GM04503 (cell line): ENCODE results near the gene FAM83F.

Source experiments
- DNase-seq: peaks from one replicate; pipeline ENCODE4 v3.0.0-alpha.2; 2012; ENCODE audit warnings: low read depth

The FAM83F gene

DNA sequence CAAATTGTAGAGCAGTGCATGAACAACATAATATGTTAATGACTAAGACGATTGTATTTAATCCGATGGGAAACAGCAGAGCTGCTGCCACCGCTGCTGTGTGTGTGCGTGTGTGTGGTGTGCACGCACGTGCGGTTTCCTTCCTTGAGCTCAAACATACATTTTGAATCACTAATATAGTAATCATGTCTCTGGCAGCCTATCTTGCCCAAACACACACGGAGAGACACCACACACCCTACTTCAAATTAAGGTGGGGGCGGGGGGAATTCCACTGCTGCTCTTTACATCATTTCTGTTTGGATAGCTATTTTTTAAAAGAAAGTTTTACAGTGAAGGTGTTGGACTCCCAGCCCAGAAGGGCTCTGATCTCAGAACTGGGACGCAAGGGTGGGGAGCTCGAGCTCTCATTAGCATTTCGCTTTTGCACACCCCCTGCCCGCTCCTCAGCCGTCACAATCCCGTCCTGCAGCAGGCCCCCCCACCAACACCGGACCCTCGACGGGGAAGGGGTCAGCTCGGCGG, 651 bp upstream of the FAM83F start:
- no peak for DNase-seq

DNA sequence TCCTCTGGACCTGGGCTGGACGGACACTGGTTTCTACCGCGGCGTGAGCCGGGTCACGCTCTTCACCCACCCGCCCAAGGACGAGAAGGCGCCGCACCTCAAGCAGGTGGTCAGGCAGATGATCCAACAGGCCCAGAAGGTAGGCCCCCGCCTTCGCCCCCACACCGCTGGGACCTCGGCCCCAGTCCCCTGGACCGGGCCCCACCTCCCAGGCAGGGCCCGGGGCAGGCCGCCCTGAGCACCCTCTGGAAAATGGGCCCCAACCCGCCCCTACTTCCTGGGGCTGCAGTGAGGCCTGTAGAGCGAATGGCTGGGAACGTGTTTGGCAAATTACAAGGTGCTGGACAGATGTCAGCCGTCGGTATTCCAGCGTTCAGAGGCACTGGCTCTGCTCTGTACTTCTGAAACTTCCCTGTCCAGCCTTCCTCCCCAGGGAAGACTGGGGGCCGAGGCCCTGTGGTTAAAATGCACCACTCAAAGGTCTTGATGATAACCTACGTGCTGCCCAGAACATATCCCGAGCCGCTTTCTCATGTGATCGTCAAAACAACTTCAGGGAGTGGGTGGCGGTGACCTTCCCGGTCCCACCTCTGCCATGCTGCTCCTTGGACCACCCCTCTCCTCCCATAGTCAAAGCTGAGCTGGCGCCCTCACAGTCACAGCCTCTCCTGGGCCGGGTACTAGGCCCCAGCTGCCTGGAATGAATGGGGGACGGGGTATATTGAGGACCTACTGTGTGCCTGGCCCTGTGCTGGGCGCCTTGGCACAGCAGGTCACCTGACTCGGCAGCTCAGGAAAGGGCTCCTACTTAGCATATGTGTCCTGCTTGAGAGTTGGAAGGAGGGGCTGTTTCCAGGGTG, 869 bp downstream of the FAM83F start:
- no peak for DNase-seq

DNA sequence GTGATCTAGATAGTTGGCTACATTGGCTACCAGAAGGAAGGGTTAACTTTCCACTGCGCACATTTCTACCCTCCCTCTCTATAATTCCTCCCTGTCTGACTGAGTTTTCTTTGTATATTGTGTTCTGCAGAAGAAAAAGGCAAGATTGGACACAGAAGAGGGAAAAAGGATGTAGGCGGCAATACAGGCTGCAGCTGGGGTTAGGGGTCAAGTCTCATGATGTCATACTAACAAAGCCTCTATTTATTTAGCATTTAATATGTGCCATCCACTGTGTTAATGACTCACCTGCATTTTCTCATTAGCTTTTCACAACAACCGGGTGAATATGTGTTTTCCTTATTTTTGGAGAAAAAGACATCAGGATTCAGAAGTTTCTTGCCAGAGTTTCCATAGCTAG, 2.0 kb downstream of the FAM83F start:
- no peak for DNase-seq

DNA sequence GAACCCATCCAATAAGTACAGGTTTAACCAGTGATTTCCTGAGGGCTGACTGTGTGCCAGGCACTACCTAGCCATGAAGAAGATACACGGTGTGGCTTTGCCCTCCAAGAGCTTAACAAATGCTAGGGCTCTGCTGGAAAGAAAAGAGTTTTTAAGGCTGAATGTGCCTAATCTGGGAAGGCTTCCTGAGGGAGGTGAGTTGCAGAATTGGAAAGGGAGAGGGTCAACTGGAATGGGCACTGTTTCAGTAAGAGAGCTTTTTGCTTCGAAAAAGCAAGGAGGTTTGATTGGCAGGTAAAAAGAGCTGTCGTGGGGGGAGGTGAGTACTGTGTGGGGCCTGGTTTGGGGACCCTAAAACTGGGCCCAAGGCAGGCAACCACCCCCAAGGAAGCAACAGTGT, 2.7 kb downstream of the FAM83F start:
- DNase-seq: no peak

DNA sequence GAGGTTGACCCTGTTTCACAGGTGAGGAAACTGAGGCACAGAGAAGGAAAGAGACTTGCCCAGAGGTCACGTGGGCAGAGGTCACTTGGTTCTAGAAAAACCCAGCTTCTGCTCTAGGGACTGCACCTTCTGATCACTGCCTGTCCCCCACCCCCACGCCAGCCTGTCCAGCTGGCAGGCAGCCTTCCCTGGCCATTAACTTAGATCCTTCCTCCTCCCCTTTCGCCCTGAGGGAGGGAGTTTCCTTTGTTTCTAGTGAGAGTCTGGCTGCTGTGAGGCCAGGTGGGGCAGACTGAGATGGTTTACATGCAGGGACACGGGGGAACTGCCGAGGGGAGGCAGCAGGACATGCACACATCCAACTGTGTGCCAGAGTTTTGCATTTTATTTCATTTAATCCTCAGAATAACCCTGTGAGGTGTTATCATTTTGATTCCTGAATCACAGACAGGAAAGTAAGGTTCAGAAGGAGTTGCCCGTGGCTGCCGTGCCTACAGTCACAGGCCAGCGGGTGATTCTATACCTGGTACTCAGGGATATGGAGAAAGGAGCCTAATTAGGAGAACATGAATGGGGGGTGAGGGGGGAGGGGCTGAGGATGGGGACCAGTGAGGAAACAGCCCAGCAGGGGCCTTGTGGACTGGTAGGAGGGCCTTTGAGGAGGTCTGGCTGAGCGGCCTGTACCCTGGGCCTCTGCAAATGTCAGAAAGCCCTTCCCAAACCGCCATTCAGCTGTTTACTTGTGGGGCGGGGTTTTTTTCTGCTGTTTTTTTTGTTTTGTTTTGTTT, 3.4 kb downstream of the FAM83F start:
- DNase-seq: no peak

DNA sequence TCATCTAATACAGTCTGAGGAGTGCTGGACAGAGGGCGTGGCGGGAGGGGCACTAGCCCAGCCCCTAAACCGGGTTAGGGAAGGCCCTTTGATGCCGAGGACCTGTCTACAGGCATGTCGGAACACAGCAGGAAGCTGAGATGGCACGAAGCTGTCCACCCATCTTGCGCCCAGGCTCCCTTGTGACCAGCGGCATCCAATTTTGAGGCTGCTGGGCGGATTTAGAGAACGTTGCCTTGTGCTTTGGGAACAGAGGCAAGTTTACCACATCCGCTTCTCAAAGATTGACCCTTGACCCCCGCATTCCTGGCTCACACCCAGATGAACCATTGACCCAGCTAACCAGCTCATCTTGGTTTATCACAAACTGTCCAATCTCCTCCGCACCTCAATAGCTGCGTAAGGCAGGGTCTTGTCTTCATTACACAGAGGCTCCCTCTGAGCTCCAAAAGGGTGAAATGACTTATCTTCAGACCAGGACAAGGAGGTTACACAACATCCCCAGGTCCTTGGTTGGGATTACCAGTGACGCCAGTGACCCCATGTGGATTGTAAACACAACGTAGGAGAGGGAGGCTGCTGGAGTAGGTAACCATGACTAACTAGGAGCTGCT, 4.5 kb downstream of the FAM83F start:
- DNase-seq: no peak

DNA sequence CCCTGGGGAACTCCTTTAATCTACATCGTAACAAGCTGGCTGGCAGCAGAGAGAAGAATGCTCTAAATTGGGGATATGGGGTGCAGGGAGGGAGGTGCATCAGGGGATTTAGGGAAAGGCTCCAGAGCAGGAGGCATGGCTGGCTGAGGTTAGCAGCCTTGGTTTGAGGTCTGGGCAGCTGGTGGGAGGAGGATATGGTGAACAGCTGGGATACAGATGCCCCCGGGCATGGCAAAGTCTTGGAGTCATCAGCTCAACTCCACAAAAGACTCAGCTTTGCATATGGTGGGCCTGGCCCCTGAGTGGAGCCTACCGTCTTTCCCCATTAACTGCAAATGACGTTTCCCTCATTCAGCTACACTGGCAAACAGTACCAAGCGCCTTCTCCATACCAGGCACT, 5.4 kb downstream of the FAM83F start:
- no peak for DNase-seq

DNA sequence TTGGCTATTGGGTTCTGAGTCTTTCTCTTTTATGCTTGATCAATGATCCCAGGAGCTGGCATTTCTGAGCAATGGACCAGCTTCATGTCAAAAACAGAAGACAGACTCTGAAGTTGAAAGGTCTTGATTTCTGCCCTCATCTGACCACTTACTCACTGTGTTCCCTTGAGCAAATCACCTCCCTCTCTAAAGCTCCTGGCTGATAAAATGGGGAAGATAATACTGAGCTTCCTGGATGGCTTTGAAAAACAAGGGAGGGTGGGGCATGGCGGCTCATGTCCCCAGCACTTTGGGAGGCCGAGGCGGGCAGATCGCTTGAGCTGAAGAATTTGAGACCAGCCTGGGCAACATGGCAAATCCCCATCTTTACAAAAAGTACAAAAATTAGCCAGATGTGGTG, 6.4 kb downstream of the FAM83F start:
- no peak for DNase-seq

DNA sequence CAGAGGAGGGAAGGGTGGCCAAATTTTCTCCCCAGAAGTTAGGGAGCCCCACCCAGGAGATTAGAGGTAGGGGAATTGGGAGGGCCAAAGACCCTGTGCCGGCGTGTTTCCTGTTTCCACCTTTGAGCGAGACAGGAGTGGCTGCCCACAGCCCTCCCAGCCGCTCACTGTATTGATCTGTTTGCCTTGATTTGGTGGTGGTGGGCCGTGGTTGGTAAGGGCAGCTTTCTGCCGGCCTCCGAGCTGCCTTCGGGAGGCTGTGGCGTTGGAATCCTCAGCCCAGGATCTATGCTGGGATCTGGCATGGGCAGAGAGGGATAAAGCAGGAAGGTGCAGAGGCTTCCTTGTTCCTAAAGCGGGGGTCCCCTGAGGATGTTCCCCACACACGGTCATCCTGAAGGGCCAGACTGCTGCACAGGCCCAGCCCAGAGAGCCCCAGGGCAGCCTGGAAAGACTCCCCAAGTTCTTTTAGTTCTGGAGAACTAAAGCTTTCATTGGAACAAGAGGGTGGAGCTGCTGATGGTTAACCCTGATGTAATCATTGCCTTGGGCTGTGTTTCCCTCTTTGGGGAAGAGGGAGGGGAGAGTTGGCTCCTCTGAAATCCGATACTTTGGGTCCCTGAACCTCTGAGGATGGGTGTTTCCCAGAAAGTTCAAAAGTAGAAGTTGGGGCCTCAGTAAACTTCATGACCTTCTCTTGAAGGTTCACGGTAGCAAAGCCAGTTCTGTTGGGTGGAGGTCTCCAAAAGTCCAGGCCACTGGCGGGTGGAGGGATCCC, 7.2 kb downstream of the FAM83F start:
- DNase-seq: no peak

DNA sequence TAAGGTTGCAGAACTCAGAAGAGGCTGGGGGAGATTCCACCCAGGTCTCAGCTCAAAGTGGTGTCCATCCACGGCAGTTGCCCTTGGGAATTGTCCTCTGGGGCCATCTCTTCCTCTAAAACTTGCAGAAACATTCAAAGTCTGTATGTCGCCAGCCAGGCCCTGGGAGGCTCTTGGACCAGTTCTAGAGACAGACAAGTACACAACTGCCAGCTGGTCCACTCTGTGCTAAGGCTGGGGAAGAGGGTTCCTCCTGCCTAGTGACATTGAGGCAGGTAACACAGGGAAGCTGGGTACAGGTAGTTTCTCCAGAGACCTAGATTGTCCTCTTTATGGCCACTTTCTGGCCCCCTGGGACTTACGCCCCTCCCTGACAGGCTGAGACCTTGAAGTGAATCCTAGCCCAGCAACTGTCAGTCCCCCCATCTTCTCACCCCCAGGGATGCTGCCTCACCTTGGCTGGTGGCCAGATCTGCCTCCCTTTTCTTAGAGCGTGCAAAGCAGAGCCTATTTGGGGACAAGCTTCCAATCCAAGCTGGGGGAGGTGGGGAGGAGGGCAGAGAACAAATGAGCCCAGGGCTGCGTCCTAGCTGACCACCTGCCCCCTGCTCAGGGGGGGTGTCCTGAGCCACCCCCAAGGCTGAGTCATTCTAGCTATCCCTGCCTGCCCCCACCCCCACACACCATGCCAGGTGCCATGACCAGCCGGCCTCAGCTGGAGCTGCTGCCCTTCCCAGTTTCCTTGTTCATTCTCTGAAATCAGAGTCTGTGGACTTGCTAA, 8.4 kb downstream of the FAM83F start:
- no peak for DNase-seq

DNA sequence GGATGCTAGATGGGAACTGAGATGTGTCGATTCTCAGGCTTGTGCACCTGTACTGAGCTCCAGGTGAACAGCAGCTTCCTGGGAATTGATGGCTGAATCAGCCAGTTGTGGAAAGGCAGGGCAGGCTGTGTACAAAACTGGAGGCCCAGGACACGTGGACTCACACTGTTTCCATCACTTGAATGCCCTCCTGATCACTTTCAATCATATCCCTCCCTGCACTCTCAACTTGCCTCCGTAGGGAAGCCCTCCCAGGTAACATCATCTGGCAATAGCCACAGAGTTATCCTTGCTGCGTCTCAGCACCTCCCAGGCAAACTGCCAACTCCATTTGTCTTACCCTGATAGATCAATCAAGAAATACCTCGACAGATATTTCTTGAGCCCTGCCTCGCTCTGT, 10.1 kb downstream of the FAM83F start:
- DNase-seq: no peak

DNA sequence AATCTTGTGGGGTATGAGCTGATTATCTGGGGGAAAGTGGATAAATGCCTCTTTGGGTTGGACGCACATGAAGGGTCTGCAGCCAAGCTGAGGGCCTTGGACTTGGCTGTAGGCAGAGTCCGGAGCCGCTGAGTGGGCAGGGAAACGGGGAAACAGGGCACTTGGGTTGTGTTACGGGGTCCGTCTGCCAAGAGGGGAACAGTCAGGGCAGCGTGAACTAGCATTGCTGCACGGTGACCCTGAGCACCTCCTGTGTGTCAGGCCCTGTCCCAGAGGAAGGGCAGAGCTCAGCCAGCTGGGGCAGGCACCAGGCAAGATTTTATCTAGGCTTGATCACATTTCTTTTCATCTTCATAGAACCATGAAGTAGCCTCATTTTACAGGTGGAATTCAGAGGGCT, 11.9 kb downstream of the FAM83F start:
- no peak for DNase-seq

DNA sequence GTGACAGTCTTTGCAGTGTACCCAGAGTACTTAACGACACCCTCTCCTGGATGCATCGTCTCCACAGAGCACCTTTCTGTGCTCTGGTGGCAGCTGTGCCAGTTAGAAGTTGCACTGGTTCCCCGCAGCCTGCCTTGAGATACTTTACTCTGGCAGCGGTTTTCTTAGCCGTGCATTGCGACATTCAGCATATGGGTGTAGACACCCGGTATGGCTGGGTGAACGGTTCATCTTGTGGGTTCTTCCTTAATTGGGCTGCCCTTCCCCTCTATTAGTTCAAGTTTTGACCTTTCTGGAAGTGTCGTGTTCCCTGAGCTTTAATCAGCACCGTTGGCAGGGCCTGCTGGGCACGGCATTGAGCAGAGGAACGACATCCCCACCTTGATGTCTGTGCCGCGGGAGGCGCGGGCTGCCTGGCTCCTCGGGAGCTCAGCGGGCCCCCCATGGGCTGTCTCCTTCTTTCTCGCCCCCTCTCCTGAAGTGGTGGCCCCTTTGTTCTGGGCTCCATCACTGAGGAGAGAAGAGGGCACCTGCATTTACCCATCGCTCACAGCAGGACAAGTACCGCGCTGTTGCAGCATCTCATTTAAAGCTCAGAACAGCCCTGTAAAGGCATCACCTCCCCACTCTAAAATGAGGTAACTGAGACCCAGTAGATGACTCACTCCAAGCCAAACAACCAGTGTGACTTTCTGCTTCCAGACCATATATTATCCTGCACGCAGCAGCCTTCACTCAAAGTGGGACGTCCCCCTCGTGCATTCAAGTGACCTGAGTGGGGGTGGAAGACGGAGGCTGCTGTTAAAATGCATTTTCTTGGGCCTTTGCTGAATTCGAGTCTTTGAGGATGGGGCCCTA, 13.3 kb downstream of the FAM83F start:
- no peak for DNase-seq

DNA sequence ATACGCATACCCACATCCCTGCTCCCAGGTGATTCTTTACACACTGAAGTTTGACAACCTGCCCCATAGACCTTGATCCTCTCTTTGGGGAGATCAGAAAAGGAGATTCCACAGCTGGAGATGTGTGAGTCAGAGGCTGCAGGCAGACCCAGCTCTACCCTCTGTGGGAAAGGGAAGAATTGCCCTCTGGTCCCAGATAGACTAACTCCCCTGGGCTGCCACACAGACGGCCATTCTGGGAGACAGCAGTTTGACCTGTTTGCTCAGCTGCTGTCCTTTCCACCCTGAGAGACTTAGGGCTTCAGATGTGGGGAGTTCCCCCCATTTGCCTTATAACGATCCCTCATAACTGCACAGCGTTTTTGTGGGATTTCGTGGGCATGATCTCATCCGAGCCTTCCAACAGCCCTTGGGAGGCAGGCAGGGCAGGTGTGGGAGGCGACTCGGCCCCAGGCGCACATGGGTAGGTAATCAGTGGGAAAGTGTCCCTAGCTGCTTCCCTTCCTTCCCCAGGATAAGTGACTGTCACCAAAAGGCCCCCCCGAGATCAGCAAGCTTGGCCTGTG, 14.1 kb downstream of the FAM83F start:
- DNase-seq: no peak

DNA sequence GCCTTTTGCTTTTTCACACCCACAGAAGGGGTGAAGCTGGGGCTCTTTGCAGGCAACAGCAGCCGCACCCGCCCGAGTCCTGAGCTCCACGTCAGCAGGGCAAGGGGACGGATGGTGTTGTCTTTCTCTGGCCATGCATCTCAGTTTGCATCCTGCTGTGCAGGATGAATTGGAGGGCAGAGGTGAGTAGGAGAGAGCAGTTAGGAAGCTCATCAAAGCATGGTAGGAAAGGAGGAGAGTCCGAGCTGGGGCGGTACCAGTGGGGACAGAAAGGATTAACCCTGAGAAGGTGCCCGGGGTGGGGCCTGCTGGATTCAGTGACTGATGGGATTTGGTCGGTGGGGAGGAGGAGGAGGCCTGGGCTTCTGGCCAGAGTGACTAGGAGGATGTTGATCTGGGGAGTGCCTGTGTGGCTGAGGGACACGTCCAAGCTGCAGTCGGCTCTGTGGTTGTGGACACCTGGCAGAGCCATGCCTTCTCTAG, 14.6 kb downstream of the FAM83F start:
- DNase-seq: no peak

DNA sequence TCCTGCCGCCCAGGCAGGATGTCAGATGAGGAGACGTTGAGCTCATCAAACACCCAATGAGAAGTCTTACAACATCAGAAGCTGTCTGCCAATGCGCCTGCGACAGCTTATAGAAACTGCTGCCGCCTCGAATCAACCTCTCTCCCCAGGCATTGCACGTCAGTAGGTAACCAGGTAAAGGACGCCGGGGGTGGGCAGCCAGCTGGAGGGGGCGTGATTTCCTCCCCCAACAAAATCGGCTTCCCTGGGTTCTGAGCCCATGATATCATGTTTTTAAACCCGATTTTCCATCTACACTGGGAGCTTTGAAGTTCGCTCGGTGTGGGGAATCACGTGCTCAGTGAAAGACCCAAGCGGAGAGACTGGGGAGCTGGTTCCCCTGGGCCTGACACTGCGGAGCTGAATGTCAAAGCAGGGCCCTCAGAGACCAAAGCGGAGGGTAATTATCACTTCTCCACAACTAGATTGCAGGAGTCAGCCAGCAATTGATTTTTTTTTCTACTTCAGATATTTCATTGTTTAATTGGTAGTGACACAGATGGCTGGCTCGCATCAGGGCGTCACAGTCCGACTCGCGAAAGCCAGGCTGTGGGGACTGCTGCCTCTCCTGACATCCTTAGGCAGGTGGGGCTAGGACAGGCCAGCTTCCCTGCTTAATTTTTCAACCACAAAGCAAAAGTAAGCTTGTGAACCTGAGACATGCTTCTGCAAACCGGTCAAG, 15.4 kb downstream of the FAM83F start:
- no peak for DNase-seq

DNA sequence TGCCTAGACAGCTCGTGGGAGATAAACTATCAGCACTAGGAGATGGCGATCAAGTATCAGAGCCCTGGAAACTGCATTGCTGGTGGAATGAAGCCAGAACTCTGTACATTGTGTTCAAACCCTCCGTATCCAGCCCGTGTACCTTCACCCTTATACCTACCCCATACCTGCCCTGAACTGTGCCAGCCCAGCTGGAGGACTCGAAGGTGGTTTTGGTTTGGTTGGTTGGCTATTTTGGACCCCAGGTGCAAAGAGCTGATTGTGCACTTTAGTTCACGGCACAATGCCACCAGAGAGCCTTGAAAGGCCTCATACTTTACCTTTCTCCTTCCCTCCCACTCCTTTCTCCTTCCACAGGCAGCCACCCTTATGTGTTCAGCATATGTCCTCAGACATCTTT, 16.0 kb downstream of the FAM83F start:
- DNase-seq: no peak

DNA sequence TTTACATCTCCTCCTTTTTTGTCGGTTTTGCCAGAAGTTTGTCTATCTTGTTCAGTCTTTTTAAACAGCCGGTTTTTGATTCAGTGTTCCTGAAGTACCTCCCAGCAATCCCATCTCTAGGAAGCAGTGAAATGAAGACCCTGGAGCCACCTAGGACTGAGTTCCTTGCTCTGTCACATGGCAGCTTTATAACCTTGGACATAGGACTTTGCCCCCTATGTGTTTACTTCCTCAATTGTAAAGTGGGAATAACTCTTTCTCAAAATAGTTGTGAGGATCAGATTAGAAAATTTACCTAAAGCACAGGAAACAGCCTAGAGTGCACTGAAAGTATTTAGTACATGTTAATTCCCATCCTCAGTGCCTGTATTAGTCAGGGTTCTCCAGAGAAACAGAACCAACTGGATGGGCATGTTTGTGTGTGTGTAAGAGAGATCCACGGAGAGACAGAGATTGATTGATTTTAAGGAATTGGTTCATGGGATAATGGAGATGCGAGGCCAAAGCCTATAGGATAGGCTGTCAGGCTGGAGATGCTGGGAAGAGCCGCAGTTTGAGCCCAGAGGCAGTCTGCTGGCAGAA, 20.0 kb downstream of the FAM83F start:
- no peak for DNase-seq
